HG03103 (cell line): ENCODE data around the gene RTL5.

Experiments used
- ATAC-seq: cut with Tn5 transposase; IDR thresholded peaks from one replicate; pipeline ENCODE4 v1.9.1; 2021; ENCODE audit warnings: low read depth; ENCODE audit not compliant: unreplicated experiment

RTL5 gene

GRCh38 chrX:72080150-72080549, 51.6 kb downstream of the RTL5 start:
- ATAC-seq, result no peak

DNA sequence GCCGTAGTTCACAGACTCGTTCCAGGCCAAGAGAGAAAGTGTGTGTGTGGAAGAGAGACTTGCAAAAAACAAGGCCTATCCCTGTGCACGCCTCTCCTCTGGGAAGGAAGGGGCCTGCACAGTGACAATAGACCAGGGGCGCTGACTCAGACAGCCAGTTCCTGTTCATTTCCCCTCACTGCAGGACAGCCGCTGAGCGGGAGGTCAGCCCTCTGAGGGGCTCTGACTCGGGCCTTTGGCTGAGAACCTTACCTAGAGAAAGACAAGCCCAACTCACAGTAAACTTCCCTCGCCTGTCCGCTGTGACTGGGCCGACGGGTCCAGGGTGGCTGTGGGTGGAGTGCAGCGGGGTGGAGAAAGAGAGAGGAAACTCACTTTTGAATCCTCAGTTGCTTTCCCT, 52.1 kb downstream of the RTL5 start:
- ATAC-seq, result no peak

DNA sequence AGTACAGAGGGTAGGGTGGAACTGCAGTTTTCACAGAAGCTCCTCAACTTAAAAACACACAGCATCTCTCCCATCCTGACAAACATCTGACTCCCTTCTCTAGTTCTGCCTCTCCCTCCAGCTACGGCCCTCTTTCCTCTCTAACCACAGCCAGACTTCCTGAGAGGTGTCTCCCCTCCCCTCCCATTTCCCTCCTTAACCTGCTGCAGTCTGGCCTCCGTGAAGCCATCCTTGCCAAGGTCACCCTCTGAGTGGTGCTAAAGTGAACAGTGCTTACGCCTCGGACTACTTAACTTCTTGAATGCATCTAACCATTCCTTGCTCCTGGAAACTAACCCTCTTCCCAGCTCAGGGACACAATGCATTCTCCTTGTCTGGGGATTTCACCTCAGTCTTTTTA, 53.3 kb downstream of the RTL5 start:
- no peak for ATAC-seq
